ENCODE results near the gene GCLC.
"Not testable (repeated sequence)": the region's sequence is repeated elsewhere in the genome, so short reads cannot be mapped to it uniquely, and the experiment has no call there.

The GCLC gene

GRCh38 chr6:53564401-53565065 is 19.6 kb upstream of the GCLC start:
- no peak for FAIRE-seq
- no peak for DNase-seq (ENCODE audit: extremely low spot score, insufficient read length, low read depth)

DNA sequence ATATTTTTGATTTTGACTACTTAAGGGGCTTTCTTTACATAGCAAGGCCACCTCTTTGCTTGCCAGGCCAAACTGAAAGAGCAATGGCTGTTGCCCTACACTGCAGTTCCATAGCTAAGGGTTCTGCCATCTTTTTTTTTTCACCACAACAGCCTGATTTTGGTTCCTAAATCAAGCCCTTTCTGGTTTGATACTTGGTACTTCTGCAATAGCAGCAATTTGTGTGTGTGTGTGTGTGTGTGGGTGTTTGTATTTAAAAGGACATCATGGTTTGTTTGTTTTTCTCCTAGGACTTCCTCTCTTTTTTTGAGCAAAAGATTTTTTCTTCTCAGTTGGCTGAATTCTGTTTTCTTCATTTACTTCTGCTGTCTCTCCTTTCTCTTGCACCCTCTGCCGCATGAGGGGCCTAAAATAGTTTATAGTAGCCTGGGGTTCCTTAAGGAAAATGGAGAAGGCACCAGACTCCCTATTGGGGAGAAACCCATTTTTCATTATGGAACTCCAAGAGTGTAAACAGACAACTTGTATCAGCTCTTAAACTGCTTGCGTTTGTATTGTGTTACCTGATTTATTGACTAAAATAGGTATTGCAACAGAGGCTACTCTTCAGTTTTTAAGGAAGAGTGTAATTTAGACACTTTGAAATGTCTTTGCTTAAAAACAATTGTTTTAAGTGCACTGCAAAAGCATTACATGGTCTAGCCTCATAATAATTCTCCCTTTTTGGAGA is 12.2 kb upstream of the GCLC start:
- DNase-seq (ENCODE audit: extremely low spot score, insufficient read length, low read depth) = no peak
- no peak for FAIRE-seq

DNA sequence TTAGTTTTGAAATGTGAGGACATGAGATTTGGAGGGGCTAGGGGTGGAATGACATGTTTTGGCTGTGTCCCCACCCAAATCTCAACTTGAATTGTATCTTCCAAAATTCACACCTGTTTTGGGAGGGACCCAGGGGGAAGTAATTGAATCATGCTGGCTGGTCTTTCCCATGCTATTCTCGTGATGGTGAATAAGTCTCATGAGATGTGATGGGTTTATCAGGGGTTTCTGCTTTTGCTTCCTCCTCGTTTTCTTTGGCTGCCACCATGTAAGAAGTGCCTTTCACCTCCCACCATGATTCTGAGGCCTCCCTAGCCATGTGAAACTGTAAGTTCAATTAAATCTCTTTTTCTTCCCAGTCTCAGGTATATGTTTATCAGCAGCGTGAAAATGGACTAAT is 8.7 kb upstream of the GCLC start:
- DNase-seq (ENCODE audit: extremely low spot score, insufficient read length, low read depth); FAIRE-seq: not testable (repeated sequence)

- not testable (repeated sequence) for DNase-seq (ENCODE audit: extremely low spot score, insufficient read length, low read depth); FAIRE-seq
Observed at GRCh38 chr6:53551681-53552080, 6.8 kb upstream of the GCLC start.

DNA sequence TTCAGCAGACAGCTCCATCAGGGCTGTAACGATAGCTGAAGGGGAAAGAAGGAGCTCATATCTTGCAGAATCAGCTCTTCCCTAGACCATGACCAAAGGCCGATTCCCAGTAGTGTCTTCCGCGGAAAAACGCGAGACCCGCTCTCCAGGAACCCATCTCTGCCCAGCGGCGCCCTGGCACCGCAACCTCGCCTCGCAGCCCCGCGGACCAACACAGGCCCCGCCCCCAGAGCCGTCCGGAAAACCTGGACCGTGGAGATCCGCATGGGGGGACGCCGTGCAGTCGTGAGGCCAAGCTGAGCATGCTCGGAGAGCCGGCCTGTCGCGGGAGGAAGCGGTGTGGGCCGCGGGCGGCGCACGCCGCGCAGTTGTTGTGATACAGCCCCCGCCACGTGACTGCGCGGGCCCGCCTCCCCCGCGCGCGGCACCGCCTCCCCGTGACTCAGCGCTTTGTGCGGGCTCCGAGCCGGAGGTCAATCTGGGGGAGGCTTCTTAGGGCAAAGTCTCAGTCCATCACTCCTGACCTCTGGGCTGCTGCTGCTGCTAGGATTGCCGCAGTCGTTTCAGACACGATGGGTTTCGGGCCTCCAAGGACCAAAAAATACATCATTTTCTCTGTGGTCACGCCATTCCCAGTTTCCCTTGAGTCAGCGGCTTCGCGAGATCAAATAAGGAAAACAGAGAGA is 3.1 kb upstream of the GCLC start:
- DNase-seq (ENCODE audit: extremely low spot score, insufficient read length, low read depth) (peak; percentile 88), FAIRE-seq (peak; percentile 86)

- DNase-seq (ENCODE audit: extremely low spot score, insufficient read length, low read depth) = no peak
- FAIRE-seq = no peak
Observed at GRCh38 chr6:53547166-53547810, 2.4 kb upstream of the GCLC start.

DNA sequence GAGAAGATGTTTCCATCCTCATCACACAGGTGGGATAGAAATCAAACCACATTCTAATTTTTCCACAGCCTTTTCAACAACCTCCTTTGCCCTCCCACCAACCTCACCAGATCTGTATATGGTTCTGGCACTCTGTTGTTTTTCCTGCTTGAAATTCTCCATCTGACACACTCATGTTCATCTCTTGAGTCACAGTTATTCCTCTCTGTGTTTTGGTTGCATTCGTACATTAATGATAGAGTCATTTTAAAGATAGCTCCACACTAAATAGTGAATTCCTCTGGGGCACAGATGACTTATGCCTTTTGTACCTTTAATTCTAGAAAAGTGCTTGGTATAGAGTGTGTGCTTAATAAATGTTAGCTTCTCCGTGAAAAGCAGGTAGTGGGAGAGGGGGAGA is 1.4 kb upstream of the GCLC start:
- DNase-seq (ENCODE audit: extremely low spot score, insufficient read length, low read depth) (no peak), FAIRE-seq (no peak)

GRCh38 chr6:53544217-53544469 is 758 bp downstream of the GCLC start:
- no peak for FAIRE-seq
- no peak for DNase-seq (ENCODE audit: extremely low spot score, insufficient read length, low read depth)

- no peak for DNase-seq (ENCODE audit: extremely low spot score, insufficient read length, low read depth)
- FAIRE-seq = no peak
Observed at GRCh38 chr6:53543359-53544216, 1.3 kb downstream of the GCLC start.

GRCh38 chr6:53541900-53542299 is 3.0 kb downstream of the GCLC start:
- DNase-seq (ENCODE audit: extremely low spot score, insufficient read length, low read depth) (no peak), FAIRE-seq (no peak)

DNA sequence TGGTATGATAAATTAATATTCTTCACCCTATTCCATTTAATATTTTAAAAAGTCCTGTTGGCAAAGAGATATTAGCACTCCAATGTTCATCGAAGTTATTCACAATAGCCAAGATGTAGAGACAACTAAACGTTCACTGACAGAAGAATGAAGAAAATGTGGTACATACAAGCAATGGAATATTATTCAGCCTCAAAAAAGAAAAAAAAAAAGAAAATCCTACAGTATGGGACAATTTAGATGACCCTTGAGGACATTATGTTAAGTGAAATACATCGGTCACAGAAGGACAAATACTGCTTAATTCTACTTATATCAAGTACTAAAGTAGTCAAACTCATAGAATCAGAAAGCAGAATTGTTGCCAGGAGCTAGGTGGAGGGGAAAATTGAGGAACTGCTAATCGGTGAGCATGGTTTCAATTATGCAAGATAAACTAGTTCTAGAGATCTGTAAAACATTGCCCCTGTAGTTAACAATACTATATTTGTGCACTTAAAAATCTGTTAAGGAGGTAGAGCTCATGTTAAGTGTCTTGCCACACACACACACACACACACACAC is 4.7 kb downstream of the GCLC start:
- no peak for DNase-seq (ENCODE audit: extremely low spot score, insufficient read length, low read depth)
- no peak for FAIRE-seq

- FAIRE-seq (no peak), DNase-seq (ENCODE audit: extremely low spot score, insufficient read length, low read depth) (no peak)
Observed at GRCh38 chr6:53539561-53539960, 5.3 kb downstream of the GCLC start.

DNA sequence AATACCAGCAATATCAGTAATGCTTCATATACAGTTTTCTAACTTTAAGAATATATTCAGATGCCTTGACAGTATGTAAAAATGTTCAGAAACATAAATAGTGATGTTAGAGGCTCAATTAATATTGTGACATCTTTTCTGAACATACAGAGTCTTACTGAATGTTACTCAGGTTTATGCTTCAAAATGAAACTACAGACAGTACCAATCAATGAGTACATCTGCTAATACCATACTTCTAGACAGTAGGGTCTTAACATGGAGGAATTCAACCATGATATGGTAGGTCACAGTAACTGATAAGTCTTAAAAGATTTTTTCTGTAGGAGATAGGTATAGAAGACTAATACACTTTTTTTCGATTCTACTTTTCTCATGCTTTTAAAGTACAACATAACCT is 8.3 kb downstream of the GCLC start:
- DNase-seq (ENCODE audit: extremely low spot score, insufficient read length, low read depth) (no peak), FAIRE-seq (no peak)

DNA sequence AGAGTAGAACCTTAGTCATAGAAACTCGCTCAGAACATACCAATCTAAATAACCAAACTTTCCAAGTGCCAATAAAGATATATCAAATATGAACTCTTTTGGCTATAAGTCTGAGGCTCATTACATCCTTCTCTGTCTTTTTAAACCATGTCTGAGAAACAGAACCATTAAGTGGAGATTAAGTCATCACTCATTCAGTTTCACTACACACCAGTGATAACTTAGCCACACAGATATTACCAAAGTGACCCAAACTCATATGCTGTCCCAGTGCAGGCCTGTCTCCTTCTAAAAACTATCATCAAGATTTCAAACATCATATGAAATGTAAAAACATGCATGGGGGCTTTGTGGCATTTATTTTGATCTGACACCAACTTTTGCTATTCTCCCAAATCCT is 12.0 kb downstream of the GCLC start:
- no peak for DNase-seq (ENCODE audit: extremely low spot score, insufficient read length, low read depth)
- FAIRE-seq = no peak

DNA sequence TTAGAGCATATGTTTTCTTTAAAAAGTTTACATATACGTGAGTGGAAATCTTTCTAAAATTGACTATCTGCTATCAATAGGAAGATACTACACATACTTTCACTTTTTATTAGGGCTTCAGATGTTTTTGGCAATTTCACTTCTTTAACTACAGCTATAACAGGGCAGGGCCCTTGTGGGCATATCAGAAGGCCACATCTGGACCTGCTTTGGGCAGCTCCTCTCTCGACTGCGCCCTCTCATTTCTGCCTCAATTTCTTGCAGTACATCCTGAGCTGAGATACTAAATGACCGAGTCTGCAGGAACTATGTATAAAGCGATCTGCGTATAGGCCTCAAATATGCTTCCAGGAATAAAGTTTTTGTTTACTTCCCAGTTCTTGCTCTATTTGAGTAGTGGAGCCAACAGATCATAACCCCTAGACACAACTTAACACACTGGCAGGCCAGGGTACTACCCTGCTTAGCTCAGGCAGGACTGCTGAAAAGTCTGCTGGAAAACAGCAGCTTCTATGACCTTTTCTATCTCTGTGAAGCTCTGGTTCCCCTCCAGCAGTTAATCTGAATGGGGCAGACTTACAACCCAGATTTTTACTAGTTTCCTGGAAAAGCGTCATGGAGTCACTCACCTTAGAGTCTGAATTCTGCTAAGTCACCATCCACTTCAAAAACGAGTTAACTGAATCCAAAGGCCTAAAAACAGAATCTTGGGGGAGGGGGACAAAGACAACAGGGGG is 12.7 kb downstream of the GCLC start:
- no peak for DNase-seq (ENCODE audit: extremely low spot score, insufficient read length, low read depth)
- FAIRE-seq = no peak

- no peak for FAIRE-seq
- no peak for DNase-seq (ENCODE audit: extremely low spot score, insufficient read length, low read depth)
Observed at GRCh38 chr6:53530780-53531386, 14.0 kb downstream of the GCLC start.

- FAIRE-seq (no peak), DNase-seq (ENCODE audit: extremely low spot score, insufficient read length, low read depth) (no peak)
Observed at GRCh38 chr6:53530346-53530745, 14.6 kb downstream of the GCLC start.

- no peak for FAIRE-seq
- DNase-seq (ENCODE audit: extremely low spot score, insufficient read length, low read depth) = no peak
Observed at GRCh38 chr6:53529324-53530036, 15.4 kb downstream of the GCLC start.

All from GM18507 (cell line).